T-cell (primary cell): ENCODE data around the gene AQP12B. TPM values are rescaled to one million over a fixed set of nuclear protein-coding genes. Genes with fewer than 3 reads are reported as not detected.
"Not testable (repeated sequence)": the region's sequence is repeated elsewhere in the genome, so short reads cannot be mapped to it uniquely, and the experiment has no call there.

Experiments
- ATAC-seq, 4 experiments: fragments of 200-7000 bp in 3 of 4; fragments of 150-1000 bp in 1 of 4; cut with Tn5 transposase; replicated peaks in 1 of 4; 1 replicate in 3 of 4; 2 replicates in 1 of 4; pipeline ENCODE4 v1.10.0; 2021; ENCODE audit warnings: moderate library complexity in 3 of 4, mild to moderate bottlenecking in 2 of 4, moderate number of reproducible peaks in 1 of 4
- CTCF ChIA-PET, 2 donors: fragments of 300-600 bp; sonication (Branson Sonifier 250); formaldehyde crosslinking; loops; one replicate each; lab custom pipeline; 2022; ENCODE audit warnings: antibody characterized with exemption in 2 of 2; lab: Charles Lee
- POLR2A ChIA-PET, 2 donors: fragments of 300-600 bp; sonication (Branson Sonifier 250); formaldehyde crosslinking; loops; one replicate each; lab custom pipeline; 2022; ENCODE audit warnings: antibody characterized with exemption in 2 of 2; lab: Charles Lee
- DNase-seq, 35 experiments: peaks; one replicate each; pipeline versions ENCODE4 v3.0.0 to v3.0.0-alpha.2; 2013 to 2023
- H3K27ac ChIP-seq: one replicate; pipeline ENCODE4 v1.5.1; 2013; ENCODE audit warnings: low read length
- H3K27me3 ChIP-seq, 2 experiments: replicated peaks in 1 of 2; 1 replicate in 1 of 2; 2 replicates in 1 of 2; pipeline versions ENCODE4 v1.6.1 to v1.7.0; 2013; ENCODE audit warnings: low read length in 1 of 2, mixed read lengths in 1 of 2; ENCODE audit not compliant: control insufficient read depth in 2 of 2, insufficient read depth in 2 of 2; ENCODE audit errors: extremely low read depth in 1 of 2
- H3K36me3 ChIP-seq, 2 donors: 1 replicate in 1 of 2; 2 replicates in 1 of 2; pipeline versions ENCODE4 v1.6.1 to v1.7.0; 2013; ENCODE audit warnings: low read length in 1 of 2; ENCODE audit not compliant: control insufficient read depth in 2 of 2, insufficient read depth in 1 of 2; ENCODE audit errors: extremely low read depth in 1 of 2
- H3K4me1 ChIP-seq, 2 experiments: 1 replicate in 1 of 2; 2 replicates in 1 of 2; pipeline versions ENCODE4 v1.6.1 to v1.7.0; 2013; ENCODE audit warnings: low read length in 2 of 2, mixed read lengths in 1 of 2; ENCODE audit not compliant: insufficient read depth in 2 of 2, control insufficient read depth in 1 of 2; ENCODE audit errors: extremely low read depth in 1 of 2
- H3K4me3 ChIP-seq, 2 donors: 1 replicate in 1 of 2; 2 replicates in 1 of 2; pipeline versions ENCODE4 v1.5.1 to v1.7.0; 2013; ENCODE audit warnings: mild to moderate bottlenecking in 2 of 2, low read length in 1 of 2, moderate library complexity in 1 of 2; ENCODE audit not compliant: control insufficient read depth in 1 of 2; ENCODE audit errors: extremely low read depth in 1 of 2
- H3K9me3 ChIP-seq: 2 replicates; pipeline ENCODE4 v1.7.0; 2013
- H3K27ac Mint-ChIP-seq, 2 donors: one replicate each; pipeline ENCODE4 v1.8.0; 2020 to 2021; ENCODE audit warnings: mild to moderate bottlenecking in 2 of 2, mixed read lengths in 2 of 2
- H3K27me3 Mint-ChIP-seq, 2 donors: one replicate each; pipeline ENCODE4 v1.8.0; 2021 to 2022; ENCODE audit warnings: mixed read lengths in 2 of 2
- H3K36me3 Mint-ChIP-seq: one replicate; pipeline ENCODE4 v1.8.0; 2021; ENCODE audit warnings: mixed read lengths
- H3K4me1 Mint-ChIP-seq, 3 donors: one replicate each; pipeline ENCODE4 v1.8.0; 2020 to 2022; ENCODE audit warnings: mixed read lengths in 3 of 3, mild to moderate bottlenecking in 1 of 3
- H3K4me3 Mint-ChIP-seq, 3 donors: one replicate each; pipeline ENCODE4 v1.8.0; 2020 to 2022; ENCODE audit warnings: mild to moderate bottlenecking in 3 of 3, mixed read lengths in 3 of 3, moderate library complexity in 3 of 3
- H3K9me3 Mint-ChIP-seq, 3 donors: one replicate each; pipeline ENCODE4 v1.8.0; 2020 to 2022; ENCODE audit warnings: mixed read lengths in 3 of 3
- whole genome bisulfite sequencing: methylation state at CpG from one replicate; pipeline ENCODE4 v1.1.5; 2013; ENCODE audit warnings: missing lambda C conversion rate; ENCODE audit not compliant: insufficient coverage; 5-methylcytosine and 5-hydroxymethylcytosine counted together
- total RNA-seq, 35 experiments: library from RNA in 6 of 35; stranded (reverse) in 6 of 35; fragments of 120-200 nt in 1 of 35; gene quantifications; one replicate each; pipeline versions ENCODE4 v1.2.1 to v1.2.4 and lab custom pipeline; 2013 to 2026

The AQP12B gene
- total RNA-seq, 5 donors from 2014 or later (not counting 1 experiment from before 2014, with no cell fraction given), result not detected

DNA sequence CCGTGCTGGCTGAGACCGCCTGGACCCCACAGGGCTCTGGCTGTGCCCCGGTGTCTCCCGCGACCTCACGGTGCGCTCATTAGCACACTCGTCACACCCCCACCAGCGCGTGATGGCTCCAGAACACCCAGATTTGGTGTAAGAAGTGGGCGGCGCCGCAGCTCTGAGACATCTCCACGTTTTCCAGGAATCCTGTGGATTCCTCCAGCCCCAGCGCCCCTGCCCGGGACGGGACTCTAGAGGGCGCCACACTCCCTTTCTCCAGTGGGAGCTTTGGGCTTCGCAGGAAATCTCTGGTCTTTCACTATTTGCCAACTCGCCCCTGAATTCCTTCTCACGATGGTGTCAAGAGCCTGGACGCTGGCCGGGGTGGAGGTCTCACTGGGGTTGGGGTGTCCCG, 7.3 kb downstream of the AQP12B start:
- WGBS, result no CpG with 5 or more reads among the region's 24 CpGs
- H3K9me3 ChIP-seq, H3K36me3 Mint-ChIP-seq, H3K27ac Mint-ChIP-seq, H3K4me1 Mint-ChIP-seq, H3K4me3 Mint-ChIP-seq, ATAC-seq, H3K27ac ChIP-seq, H3K36me3 ChIP-seq, H3K9me3 Mint-ChIP-seq, H3K4me3 ChIP-seq, H3K4me1 ChIP-seq, DNase-seq, CTCF ChIA-PET, POLR2A ChIA-PET: not testable (repeated sequence)
- H3K27me3 ChIP-seq, result peaks cover 2 to 23% of the 10 kb centered on the region in 2 experiments
- H3K27me3 Mint-ChIP-seq, result peaks cover 10 to 22% of the 10 kb centered on the region in 2 donors

DNA sequence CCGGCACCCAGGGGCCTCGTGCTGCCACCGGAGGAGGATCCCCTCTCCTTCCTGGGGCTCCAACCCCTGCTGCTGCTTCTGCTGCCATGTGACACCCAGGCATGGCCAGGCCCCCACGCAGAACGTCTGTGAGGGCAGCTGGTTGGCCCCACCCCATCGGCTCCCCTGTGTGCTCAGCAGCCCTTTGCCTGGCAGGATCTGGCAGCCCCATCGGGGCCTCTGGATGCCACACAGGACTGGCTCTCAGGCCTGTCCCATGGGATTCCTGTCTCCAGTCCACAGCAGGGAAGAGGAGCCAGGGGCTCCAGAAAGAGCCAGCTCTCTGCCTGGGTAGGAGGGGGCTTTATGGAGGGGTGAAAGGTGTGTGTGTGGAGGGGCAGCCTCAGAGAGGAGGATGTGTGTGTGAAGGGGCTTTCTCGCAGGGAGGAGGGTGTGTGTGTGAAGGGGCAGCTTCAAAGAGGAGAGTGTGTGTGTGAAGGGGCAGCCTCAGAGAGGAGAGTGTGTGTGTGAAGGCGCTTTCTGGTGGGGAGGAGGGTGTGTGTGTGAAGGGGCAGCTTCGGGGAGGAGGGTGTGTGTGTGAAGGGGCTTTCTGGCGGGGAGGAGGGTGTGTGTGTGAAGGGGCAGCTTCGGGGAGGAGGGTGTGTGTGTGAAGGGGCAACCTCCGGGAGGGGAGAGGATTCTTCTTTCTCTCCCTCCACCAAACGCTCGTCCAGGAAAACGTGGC, 8.1 kb downstream of the AQP12B start:
- POLR2A ChIA-PET, ATAC-seq: not testable (repeated sequence)

GRCh38 chr2:240672701-240673190, 9.9 kb downstream of the AQP12B start:
- no peak for ATAC-seq
- no peak overlapping the region for H3K4me3 Mint-ChIP-seq
- DNase-seq, result no peak
- Histone ChIP-seq H3K4me1 (no peaks in the 10 kb centered on the region), H3K36me3 (no peaks in the 10 kb centered on the region), H3K27ac (no peak overlapping the region), H3K4me3 (no peak overlapping the region), H3K9me3 (no peaks in the 10 kb centered on the region), H3K27me3 (peaks cover 2 to 23% of the 10 kb centered on the region in 2 experiments)
- H3K27ac Mint-ChIP-seq, result no peak overlapping the region
- H3K4me1 Mint-ChIP-seq, result no peaks in the 10 kb centered on the region
- ChIA-PET CTCF (interaction anchor here in 1 of 2 donors (0.6 kb wide), 1 partner anchor 50 kb away, joined by 5 read pairs; no protein-coding TSS in a partner anchor), POLR2A (no interaction called here)
- no peaks in the 10 kb centered on the region for H3K36me3 Mint-ChIP-seq
- H3K27me3 Mint-ChIP-seq, result peaks cover 17 to 31% of the 10 kb centered on the region in 2 donors
- no peaks in the 10 kb centered on the region for H3K9me3 Mint-ChIP-seq
- WGBS, result 18% methylated on average over 55 of the region's 55 CpGs

More for the DNA sequence above, 8.1 kb downstream of the AQP12B start:
- H3K4me1 ChIP-seq, H3K27ac Mint-ChIP-seq, CTCF ChIA-PET, H3K9me3 Mint-ChIP-seq, H3K4me1 Mint-ChIP-seq, H3K27ac ChIP-seq, H3K36me3 Mint-ChIP-seq, H3K4me3 Mint-ChIP-seq, H3K4me3 ChIP-seq, H3K36me3 ChIP-seq, DNase-seq, H3K9me3 ChIP-seq: not testable (repeated sequence)
- 43% methylated on average over 8 of the region's 16 CpGs for WGBS
- H3K27me3 Mint-ChIP-seq, result peaks cover 11 to 24% of the 10 kb centered on the region in 2 donors
- peaks cover 2 to 23% of the 10 kb centered on the region in 2 experiments for H3K27me3 ChIP-seq

- ChIA-PET POLR2A (no interaction called here), CTCF (interaction anchor here in 1 of 2 donors (0.6 kb wide), 1 partner anchor 50 kb away, joined by 5 read pairs; no protein-coding TSS in a partner anchor)
- Histone ChIP-seq H3K27ac (no peak overlapping the region), H3K4me1 (no peaks in the 10 kb centered on the region), H3K4me3 (no peak overlapping the region), H3K9me3 (no peaks in the 10 kb centered on the region), H3K36me3 (no peaks in the 10 kb centered on the region), H3K27me3 (peaks cover 2 to 23% of the 10 kb centered on the region in 2 experiments)
- H3K4me1 Mint-ChIP-seq, result no peaks in the 10 kb centered on the region
- H3K9me3 Mint-ChIP-seq, result no peaks in the 10 kb centered on the region
- H3K36me3 Mint-ChIP-seq, result no peaks in the 10 kb centered on the region
- 55% methylated on average over 43 of the region's 46 CpGs for WGBS
- DNase-seq (no peak), ATAC-seq (no peak)
- H3K4me3 Mint-ChIP-seq, result no peak overlapping the region
- H3K27me3 Mint-ChIP-seq, result peaks cover 21 to 34% of the 10 kb centered on the region in 2 donors
- H3K27ac Mint-ChIP-seq, result no peak overlapping the region
Observed at GRCh38 chr2:240672076-240672700, 10.5 kb downstream of the AQP12B start.

- Histone ChIP-seq H3K36me3 (no peaks in the 10 kb centered on the region), H3K4me3 (no peak overlapping the region), H3K27me3 (peaks cover 2 to 20% of the 10 kb centered on the region in 2 experiments), H3K27ac (no peak overlapping the region), H3K9me3 (no peaks in the 10 kb centered on the region), H3K4me1 (no peaks in the 10 kb centered on the region)
- POLR2A ChIA-PET, result no interaction called here
- 86% methylated on average over 3 of the region's 4 CpGs for WGBS
- no peak overlapping the region for H3K27ac Mint-ChIP-seq
- peaks cover 0 to 4% (median 0%) of the 10 kb centered on the region in 3 donors for H3K9me3 Mint-ChIP-seq
- ATAC-seq, result no peak
- H3K36me3 Mint-ChIP-seq, result no peaks in the 10 kb centered on the region
- H3K4me3 Mint-ChIP-seq, result no peak overlapping the region
- no peak for DNase-seq
- CTCF ChIA-PET, result no interaction called here
- no peaks in the 10 kb centered on the region for H3K4me1 Mint-ChIP-seq
- peaks cover 27 to 43% of the 10 kb centered on the region in 2 donors for H3K27me3 Mint-ChIP-seq
Observed at GRCh38 chr2:240670950-240671349, 11.7 kb downstream of the AQP12B start.

DNA sequence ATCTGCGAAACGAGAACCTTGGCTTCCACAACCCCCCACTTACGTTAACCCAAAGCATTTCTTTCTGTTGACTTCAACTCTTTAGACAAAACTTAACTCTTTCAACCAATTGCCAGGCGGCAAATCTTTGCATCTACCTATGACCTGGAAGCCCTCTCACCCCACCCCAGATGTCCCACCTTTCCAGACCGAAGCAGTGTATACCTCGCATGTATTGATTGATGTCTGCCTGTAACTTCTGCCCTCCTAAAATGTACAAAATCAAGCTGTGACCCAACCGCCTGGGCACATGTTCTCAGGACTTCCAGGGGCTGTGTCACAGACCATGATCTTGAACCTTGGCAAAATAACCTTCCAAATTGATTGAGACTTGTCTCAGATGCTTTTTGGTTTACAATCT, 12.3 kb downstream of the AQP12B start:
- peaks cover 29 to 43% of the 10 kb centered on the region in 2 donors for H3K27me3 Mint-ChIP-seq
- ChIA-PET POLR2A (no interaction called here), CTCF (no interaction called here)
- Histone ChIP-seq H3K36me3 (no peaks in the 10 kb centered on the region), H3K4me1 (no peaks in the 10 kb centered on the region), H3K9me3 (no peaks in the 10 kb centered on the region), H3K27me3 (peaks cover 4 to 20% of the 10 kb centered on the region in 2 experiments), H3K4me3 (no peak overlapping the region), H3K27ac (no peak overlapping the region)
- peaks cover 0 to 7% (median 0%) of the 10 kb centered on the region in 3 donors for H3K9me3 Mint-ChIP-seq
- DNase-seq, result no peak
- WGBS, result 91% methylated on average over 7 of the region's 7 CpGs
- H3K36me3 Mint-ChIP-seq, result no peaks in the 10 kb centered on the region
- no peak overlapping the region for H3K4me3 Mint-ChIP-seq
- no peaks in the 10 kb centered on the region for H3K4me1 Mint-ChIP-seq
- H3K27ac Mint-ChIP-seq, result no peak overlapping the region
- ATAC-seq, result no peak
